HG03432 (cell line): ENCODE results near the gene THOC6.
A peak's percentile ranks its signal among the peaks of the same experiment; 100 is the strongest.
"Not testable (repeated sequence)": the region's sequence is repeated elsewhere in the genome, so short reads cannot be mapped to it uniquely, and the experiment has no call there.

ENCODE experiments used
- ATAC-seq: cut with Tn5 transposase; IDR thresholded peaks from one replicate; pipeline ENCODE4 v1.9.1; 2021; ENCODE audit warnings: mild to moderate bottlenecking, moderate library complexity; ENCODE audit not compliant: unreplicated experiment

THOC6 gene

DNA sequence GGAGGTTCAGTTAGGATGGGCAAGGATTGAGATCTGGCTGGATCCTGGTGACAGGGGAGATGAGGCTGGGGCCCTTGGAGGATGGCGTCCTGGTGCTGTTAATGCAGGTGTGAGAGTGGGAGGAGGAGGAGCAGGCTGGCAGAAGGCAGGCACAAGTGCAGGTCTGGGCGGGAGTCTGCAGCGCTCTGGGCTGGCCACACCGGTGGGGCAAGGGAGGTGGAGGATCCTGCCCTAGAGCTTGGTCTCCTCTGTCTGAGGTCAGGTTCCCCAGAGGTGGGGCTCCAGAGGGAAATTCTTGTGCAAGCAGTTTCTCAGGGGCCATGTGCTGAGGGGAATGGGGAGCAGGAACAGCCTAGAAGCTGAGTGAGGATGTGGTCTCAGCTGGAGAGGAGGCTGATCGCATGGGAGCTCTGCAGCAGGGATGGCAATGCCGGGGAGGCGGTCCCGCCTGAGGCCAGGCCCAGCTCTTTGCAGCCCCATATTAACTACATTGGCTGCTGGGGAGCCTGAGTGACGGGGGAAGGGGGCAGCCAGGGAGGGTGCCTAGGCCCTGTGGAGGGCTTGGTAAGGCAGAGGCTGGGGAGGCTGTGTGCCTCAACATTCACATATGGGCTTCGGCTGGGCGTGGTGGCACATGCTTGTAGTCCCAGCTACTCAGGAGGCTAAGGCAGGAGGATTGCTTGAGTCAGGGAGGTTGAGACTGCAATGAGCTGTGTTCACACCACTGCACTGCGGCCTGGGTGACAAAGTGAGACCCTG is 28.9 kb downstream of the THOC6 start:
- not testable (repeated sequence) for ATAC-seq

DNA sequence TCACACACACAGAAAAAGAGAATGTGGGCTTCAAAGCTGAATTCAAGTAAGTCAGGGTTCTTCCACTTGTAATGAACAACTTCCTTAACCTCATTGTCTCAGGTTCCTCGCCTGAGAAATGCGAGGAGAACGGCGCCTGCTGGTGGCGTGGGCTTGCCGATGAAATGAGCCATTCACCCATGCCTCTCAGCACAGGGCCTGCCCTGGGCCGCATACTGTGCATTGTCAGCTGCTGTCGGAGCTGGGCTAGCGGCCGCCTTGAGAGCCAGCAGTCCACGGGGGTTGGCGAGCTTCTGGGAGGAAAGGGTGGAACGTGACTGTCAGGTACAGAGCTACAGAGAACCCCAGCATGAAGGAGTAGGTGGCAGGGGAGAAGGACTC is 29.5 kb downstream of the THOC6 start:
- not testable (repeated sequence) for ATAC-seq

DNA sequence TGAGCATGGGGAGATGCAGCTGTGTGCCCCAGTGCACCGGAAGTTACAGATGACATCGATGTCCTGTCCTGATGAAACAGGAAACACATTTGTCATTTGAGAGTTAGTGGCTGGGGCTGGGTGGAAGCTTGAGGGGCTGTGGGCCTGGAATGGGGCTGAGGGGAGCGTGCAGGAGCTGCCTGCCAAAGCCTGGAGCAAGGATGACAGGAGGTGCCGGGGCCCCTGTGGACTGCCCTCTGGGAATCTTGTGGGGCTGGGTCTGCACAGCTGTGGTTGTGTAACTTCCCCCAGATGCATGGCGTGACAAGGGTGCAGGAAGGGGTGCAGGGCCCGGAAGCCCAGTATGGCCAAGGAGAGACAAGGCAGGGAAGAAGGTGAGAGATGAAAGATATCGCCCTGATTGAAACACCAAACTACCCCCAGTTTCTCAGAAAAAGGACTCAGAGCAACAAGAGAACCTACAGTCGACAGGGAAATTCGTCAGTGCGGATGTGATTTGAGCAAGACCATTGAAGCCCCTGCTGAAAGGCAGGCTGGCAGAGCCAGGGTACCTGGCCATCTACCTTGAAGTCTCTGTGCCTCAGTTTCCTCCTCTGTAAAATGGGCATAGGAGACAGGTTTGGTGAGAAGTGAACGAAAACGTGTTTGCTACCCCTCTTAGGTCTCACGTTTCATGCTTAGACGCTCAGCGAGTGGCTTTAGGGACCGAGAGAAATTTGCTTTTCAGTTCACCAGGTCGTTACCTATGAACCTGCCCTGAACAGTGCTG is 31.3 kb downstream of the THOC6 start:
- no peak for ATAC-seq

DNA sequence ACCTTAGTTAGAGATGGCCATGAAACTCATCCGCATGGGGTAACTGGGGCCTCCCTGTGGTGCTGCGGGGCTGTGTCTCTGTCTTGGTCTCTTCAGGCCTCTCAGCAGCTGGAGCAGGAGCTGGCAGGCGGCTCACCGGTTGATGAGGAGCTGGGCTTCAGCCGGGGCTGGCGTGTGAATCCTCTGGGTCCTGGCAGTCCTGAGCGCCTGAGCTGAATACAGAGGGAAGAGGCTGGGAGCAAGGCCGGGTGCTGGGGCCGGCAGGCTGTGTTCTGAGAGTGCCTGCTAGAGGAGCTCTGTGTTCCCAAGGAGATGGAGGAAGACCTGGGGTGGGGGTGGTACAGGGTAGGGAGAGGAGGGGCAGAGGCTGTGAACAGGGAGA is 31.9 kb downstream of the THOC6 start:
- ATAC-seq: not testable (repeated sequence)

DNA sequence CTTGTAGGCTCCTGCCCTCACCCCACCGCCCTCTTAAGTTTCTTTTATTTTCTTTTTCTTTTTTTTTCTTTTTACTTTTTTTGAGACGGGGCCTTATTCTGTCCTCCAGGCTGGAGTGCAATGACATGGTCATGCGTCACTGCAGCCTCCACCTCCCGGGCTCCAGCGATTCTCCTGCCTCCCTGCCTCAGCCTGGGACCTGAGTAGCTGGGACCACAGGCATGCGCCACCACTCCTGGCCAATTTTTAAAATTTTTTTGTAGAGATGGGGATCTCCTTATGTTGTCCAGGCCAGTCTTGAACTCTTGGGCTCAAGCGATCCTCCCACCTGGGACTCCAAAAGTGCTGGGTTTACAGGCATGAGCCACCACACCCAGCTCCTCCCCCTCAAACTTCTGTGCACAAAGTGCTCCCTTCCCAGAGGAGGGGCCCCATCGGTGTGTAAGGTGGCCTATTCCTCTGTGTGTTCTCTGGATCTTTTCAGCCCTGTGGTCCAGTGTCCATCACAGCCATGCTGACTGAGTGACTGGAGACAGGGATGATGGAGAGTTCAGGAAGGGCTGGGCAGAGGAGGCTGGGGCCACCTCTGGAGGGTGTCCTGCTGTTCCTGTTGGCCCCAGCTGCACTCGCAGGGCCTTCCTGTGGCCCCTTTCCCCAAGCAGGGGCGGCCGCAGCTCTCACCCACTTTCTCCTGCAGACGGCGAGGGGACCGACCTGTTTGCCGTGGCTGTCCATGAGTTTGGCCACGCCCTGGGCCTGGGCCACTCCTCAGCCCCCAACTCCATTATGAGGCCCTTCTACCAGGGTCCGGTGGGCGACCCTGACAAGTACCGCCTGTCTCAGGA is 32.7 kb downstream of the THOC6 start:
- ATAC-seq: no peak

DNA sequence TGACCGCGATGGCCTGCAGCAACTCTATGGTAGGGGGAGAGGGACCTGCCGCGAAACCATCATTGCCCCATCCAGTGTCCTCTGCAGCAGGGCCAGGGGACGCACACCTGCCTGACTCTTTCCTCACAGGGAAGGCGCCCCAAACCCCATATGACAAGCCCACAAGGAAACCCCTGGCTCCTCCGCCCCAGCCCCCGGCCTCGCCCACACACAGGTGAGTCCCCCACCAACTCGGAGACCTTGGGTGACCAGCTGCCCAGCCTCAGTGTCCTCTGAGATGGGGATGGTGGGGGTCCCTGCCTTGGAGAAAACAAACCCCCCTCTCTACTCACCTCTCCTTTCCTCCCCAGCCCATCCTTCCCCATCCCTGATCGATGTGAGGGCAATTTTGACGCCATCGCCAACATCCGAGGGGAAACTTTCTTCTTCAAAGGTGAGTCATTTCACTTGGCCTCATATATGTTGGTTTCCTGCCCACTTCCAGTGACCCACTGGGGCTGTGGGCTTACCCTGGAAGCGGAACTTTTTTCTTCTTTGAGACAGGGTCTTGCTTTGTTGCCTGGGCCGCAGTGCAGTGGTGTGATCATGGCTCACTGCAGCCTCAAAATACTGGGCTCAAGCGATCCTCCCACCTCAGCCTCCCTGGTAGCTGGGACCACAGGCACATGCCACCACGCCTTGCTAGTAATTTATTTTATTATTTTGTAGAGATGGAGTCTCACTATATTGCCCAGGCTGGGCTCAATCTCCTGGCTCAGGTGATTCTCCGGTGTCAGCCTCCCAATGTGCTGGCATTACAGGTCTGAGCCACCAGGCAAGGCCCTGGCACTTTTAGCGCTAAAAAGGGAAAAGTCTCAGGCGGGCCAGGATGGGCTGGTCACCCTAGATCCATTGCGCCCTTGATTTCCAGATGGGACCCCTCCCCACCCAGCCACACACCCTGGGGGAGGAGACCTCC is 33.6 kb downstream of the THOC6 start:
- ATAC-seq: no peak

DNA sequence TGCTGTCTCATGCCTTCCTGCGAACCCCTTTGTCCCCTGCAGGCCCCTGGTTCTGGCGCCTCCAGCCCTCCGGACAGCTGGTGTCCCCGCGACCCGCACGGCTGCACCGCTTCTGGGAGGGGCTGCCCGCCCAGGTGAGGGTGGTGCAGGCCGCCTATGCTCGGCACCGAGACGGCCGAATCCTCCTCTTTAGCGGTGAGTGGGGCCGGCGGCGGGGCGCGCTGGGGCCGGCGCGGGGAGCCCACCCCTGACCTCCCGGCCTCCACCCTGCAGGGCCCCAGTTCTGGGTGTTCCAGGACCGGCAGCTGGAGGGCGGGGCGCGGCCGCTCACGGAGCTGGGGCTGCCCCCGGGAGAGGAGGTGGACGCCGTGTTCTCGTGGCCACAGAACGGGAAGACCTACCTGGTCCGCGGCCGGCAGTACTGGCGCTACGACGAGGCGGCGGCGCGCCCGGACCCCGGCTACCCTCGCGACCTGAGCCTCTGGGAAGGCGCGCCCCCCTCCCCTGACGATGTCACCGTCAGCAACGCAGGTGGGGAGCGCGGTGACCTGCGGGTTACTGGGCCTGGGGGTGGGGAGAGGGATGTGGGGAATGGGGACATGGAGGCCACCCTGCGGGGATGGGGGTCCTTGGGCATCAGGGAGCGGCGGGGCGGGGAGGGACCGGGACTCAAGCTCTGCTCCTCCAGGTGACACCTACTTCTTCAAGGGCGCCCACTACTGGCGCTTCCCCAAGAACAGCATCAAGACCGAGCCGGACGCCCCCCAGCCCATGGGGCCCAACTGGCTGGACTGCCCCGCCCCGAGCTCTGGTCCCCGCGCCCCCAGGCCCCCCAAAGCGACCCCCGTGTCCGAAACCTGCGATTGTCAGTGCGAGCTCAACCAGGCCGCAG is 34.5 kb downstream of the THOC6 start:
- ATAC-seq: peak; percentile 36

DNA sequence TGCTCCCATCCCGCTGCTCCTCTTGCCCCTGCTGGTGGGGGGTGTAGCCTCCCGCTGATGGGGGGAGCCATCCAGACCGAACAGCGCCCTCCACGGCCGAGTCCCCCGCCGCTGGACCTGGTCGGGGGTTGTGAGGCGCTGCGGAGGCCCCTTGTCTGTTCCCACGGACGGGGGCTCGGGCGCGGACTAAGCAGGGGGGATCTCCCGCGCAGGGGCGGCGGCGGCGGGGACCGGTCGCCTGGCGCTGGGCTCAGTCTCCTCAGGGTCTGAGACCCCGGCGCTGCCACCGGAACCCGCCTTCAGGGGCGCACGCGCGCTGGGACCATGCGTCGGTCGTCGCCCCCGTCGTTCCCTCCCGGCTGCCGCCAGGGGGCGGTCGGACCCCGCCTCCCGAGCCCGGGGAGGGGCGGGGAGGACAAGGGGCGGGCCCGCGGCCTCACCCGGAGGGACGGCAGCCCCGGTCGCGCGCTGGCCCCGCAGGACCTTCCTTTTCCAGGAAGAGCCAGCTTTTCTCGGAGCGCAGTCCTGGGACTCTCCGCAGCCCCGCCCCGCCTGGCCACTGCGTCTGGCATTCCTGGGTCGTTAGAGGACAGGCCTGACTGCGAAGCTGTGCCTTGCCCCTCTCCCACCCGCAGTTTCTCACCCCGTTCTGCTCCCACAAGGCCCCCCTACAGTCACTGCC is 35.3 kb downstream of the THOC6 start:
- peak; percentile 84 for ATAC-seq

DNA sequence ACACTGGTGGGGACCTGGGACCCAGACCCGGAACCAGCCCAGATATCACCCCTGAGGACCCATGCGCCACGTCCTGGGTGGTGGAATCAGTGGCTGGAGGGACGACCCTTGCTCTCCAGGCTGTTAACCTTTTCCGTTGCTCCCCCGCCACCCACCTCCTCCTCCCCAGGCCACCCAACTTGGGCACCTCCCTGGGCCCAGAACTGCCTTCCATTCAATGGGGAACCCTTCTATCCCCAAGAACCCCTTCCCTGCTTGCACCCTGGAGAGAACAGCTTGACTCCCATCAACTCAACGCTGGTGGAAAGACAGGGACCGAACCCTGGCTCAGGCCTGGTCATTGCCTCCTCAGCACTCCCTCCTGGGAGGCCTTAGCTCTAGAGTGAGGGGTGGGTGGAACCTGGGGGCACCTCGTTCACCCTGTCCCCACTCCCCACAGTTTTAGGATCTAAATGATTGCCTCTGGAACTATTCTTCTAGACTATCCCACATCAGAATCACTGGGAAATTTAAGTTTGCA is 35.9 kb downstream of the THOC6 start:
- ATAC-seq: no peak

DNA sequence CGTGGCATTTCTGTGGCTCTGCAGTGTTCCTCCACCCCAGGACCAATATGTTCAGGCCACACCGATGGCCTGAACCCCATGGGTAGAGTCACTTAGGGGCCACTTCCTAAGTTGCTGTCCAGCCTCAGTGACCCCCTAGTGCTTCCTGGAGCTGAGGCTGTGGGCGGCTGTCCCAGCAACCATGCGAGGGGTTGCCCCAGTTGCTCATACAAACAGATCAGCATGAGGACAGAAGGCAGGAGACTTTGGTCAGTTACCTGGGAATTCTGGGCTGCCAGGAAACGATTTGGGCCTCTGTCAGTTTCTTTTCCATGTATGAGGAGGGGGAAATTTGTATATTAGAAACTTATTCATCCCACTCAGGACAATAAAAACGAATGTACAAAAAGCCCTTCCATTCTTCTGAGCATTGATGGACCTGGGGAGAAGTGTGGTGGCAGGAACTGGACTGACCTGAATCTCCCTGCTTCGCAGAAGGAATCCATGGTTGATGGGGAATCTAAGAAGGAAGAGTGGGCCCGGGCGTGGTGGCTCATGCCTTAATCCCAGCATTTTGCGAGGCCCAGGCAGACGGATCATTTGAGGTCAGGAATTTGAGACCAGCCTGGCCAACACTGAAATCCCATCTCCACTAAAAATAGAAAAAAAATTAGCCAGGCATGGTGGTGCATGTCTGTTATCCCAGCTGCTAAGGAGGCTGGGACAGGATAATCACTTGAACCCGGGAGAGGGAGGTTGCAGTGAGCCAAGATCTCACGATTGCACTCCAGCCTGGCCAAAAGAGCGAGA is 36.7 kb downstream of the THOC6 start:
- ATAC-seq: no peak

DNA sequence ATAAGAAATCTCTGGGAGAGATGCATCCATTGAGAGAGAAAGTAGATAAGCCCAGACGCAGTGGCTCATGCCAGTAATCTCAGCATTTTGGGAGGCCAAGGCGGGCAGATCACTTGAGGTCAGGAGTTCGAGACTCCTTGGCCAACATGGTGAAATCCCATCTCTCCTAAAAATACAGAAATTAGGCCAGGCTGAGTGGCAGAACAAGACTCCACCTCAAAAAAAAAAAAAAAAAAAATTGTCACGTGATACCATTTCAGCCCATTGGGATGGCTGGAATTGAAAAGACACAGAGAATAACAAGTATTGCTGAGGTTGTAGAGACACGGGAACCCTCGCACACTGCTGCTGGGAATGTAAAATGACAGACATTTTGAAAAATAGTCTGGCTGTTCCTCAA is 38.7 kb downstream of the THOC6 start:
- no peak for ATAC-seq

DNA sequence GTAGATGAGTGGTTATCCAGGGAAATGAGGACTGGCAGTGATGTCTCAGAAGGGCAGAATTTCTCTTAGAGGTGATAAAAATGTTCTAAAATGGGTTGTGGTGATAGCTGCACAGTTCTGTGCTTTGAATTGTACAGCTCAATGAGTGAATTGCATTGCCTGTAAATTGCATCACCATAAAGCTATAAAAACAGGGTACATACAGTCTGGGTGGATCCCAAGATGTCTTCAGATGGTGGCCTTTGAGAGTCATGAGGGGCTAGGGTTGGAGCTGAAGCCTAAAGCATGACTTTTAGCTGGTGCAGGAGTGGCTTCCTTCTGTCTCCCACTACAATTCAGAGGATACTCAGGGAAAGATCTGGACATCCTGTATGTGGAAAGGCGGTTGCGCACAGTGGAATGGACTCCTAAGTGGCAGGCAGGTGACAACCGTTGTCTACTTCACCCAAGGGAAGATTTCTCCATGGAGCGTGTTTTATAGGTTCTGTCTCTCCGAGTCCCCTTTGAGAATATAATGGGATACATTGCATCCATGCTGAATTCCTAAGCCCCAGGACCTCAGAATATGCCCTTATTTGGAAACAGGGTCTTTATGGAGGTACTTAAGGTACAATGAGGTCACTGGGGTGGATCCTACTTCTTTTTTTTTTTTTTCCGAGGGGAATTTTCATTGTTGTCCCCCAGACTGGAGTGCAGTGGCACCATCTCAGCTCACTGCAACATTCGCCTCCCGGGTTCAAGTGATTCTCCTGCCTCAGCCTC is 40.0 kb downstream of the THOC6 start:
- no peak for ATAC-seq

DNA sequence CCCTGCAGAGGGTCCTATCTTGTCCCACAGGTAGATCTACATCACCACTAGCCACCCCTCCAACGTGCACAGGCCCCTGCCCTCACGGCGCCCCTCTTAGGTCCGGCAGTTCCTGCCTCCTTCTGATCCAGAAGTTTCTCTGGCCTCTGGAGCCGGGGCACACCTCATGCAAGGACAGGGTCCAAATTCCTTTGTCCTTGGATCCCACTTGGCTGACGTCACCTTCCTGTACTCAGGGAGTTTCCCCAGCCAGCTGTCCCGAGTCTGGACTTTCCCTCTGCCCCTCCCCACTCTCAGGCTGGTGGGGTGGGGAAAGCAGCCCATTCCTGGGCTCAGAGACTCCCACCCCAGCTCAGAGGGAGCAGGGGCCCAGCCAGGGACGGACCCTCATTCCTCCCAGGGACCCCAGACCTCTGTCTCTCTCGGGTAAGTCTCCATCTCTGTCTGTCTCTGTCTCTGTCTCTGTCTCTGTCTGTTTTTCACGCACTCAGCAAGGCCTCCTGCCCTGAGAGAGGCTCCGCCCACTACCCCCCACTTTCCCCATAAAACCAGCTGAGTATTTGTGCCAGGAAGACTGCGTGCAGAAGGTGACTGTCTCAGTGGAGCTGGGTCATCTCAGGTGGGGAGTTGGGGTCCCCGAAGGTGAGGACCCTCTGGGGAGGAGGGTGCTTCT is 41.4 kb downstream of the THOC6 start, which contains the start of gene IL32:
Gene IL32 (plus strand): TSS at position 572 of the 673 bp plus-strand sequence. CDS start 172 bp downstream, outside the sequence.
- no peak for ATAC-seq

DNA sequence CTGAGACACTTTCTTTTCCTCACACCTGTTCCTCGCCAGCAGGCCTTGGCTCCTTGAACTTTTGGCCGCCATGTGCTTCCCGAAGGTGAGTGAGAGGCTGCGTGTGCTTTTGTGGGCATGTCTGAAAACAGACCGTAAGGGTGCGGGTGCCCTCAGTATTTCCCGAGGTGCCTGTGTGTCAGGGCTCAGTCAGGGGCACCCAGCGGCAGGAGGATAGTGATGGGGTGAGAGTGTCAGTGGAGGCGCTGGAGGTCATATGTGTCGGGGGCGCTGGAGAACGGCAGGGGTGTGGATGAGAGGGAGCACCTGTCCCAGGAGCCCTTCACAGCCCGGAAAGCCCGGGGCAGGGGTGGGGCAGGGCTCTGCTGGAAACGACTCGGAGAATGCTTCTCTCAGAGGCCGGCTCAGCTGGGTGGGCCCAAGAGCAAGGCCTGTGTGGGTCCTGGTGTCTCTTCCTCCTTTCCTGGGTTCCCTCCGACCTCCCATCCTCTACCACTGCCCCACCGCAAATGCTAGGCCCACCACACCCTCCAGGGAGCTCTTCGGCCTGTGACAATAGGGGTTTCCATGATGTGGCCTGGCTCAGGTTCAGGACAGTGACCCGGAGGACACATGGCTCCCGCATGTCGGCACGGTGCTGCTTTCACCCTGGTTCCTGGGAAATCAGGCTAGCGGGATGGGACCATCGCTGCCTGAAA is 42.1 kb downstream of the THOC6 start:
- no peak for ATAC-seq

DNA sequence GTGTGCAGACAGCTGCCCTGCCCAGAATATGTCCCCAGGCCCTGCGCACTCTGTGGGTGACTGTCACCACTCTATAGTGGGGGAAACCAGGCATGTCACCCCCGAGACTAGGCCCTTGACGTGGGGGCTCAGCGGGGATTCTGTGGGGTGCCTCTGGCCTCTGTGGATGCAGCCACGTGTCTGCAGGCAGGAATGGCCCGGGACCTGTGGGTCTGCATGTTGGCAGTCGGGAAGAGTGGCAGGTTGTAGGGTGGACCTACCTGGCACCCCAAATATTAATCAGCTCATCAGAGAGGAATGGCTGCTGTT is 42.6 kb downstream of the THOC6 start:
- ATAC-seq: no peak

DNA sequence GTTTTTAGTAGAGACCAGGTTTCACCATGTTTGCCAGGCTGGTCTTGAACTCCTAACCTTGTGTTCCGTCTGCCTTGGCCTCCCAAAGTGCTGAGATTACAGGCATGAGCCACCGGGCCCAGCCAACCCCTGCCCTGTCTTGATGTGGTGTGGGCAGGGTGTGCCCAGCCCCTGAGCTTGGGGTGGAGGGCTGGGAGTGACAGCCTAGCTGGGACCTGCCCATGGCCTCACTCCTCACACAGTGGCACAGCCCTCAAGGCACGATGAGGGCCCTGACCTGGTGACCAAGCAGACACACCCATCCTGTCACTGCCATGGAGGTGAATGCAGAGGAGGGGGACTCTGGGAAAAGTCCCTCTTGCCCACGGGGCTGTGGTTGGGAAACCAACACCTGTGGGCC is 44.7 kb downstream of the THOC6 start:
- no peak for ATAC-seq
